Pancreas (tissue), 10 donors: Measurements from ENCODE around the gene INF2. TPM values are rescaled to one million over a fixed set of nuclear protein-coding genes. Genes with fewer than 3 reads are reported as not detected.

Experiments used
- ATAC-seq, 4 donors: fragments of 200-7000 bp; cut with Tn5 transposase; one replicate each; pipeline versions ENCODE4 v1.8.0 to v1.9.1; 2020; ENCODE audit warnings: mild to moderate bottlenecking in 4 of 4, moderate library complexity in 4 of 4
- DNase-seq, 6 donors: peaks; one replicate each; pipeline ENCODE4 v3.0.0-alpha.2; 2020
- FAIRE-seq: peaks from 2 replicates; lab custom pipeline; 2012; peaks lifted over from hg19 to GRCh38; lab: Jason Lieb, UNC
- H3K27ac ChIP-seq, 4 donors: fragments of 200-600 bp; sonication (generic); 1 replicate in 3 of 4; 2 replicates in 1 of 4; pipeline versions ENCODE4 v1.5.0 to v1.8.0; 2020
- H3K27me3 ChIP-seq, 4 donors: fragments of 200-600 bp; one replicate each; pipeline ENCODE4 v1.8.0; 2021
- H3K36me3 ChIP-seq, 3 donors: fragments of 200-600 bp; sonication (generic) in 1 of 3; one replicate each; pipeline versions ENCODE4 v1.5.0 to v1.8.0; 2020 to 2021
- H3K4me1 ChIP-seq, 3 donors: fragments of 200-600 bp; one replicate each; pipeline ENCODE4 v1.8.0; 2021
- H3K4me3 ChIP-seq, 4 donors: fragments of 200-600 bp; sonication (generic) in 2 of 4; one replicate each; pipeline versions ENCODE4 v1.5.0 to v1.8.0; 2020 to 2021
- H3K9me3 ChIP-seq, 4 donors: fragments of 200-600 bp; one replicate each; pipeline ENCODE4 v1.8.0; 2021
- CTCF ChIP-seq, 4 donors: fragments of 200-600 bp; sonication (generic) in 3 of 4; IDR thresholded peaks; one replicate each; pipeline versions ENCODE4 v1.5.0 to v1.8.0; 2021; ENCODE audit warnings: antibody characterized with exemption in 4 of 4
- WGBS, 2 donors: extraction: QIAGEN DNeasy Blood & Tissue Kit; methylation state at CpG; one replicate each; pipeline ENCODE4 v1.1.7; 2013; 5-methylcytosine and 5-hydroxymethylcytosine counted together
- intact Hi-C, 3 donors: fragments of 100-400 bp; cut with DNase I; formaldehyde crosslinking; loops; one replicate each; pipeline versions ENCODE4 v1.11.1 to v1.14.2; 2022
- polyA plus RNA-seq, 2 donors: library from polyadenylated mRNA; stranded (reverse); fragments of 200-250 nt; gene quantifications; one replicate each; pipeline ENCODE4 v1.2.3, GENCODE V29; 2013
- total RNA-seq, 6 donors: library from RNA; stranded (reverse); fragmentation: NEBNext Ultra II Directional in 4 of 6; extraction: Animal tissue kit (Norgen Biotek cat#: 25700) in 4 of 6; gene quantifications; one replicate each; pipeline versions ENCODE4 v1.2.1 to v1.2.4, GENCODE V29; 2021 to 2023
- donor health status: healthy with polysubstance abuse.
- donor health status: DM: no; HTN: no; CAD: no; lungs with moderate emphysema.
- donor health status: DM: no; HTN: no; CAD: no.
- donor health status: control.
- donor health status: control.
- donor health status: Bipolar disorder and iron deficiency.
- donor health status: DM: yes; HTN: yes; CAD: no.
- donor health status: DM: no; HTN: no; CAD: no.
- donor health status: DM: no; HTN: no; CAD: no.
- donor health status: DM: yes; HTN: yes; CAD: no.

INF2 gene
- total and polyA plus RNA-seq, 8 donors: 20.4 to 80.8 (median 27.8) TPM

DNA sequence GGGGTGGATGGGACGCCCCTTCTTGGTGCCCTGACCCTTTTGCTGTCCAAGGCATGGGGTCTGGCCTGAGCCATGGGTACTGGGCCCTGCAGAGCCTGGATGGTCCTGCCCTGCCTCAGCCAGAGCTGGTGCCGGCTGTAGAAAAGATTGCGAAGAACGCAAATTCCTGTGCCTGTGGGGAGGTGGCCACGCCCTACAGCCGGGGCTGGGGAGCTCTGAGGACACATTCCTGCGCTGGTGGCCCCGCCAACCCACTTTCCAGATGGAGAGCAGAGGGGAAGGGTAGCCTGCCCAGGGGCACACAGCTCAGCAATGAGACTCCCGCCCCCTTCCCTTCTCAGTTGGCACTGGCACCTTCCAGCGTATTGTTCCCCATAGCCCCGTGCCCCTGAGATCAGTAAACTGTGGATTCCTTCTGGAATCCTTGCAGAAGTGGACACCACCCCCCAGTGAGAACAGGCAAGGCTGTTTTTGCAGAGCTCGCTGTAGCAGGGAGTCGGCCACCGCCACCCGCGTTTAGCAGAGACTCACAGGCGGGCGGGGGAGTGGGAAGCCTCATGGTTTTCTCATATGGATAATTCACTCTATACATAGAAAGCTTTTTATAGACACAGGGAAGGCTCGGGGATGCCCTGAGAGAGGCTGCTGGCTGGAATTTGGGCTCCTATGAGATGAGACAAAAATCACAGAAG lies 8.6 kb downstream of the INF2 start:
- H3K27me3 ChIP-seq: no peaks in the 10 kb centered on the region
- no peaks in the 10 kb centered on the region for H3K9me3 ChIP-seq
- H3K27ac ChIP-seq: no peak overlapping the region
- ATAC-seq: peak in 1 of 4 donors; percentile 14
- H3K36me3 ChIP-seq: peaks cover 0 to 3% (median 0%) of the 10 kb centered on the region in 3 donors
- 79 to 80% methylated on average over 19 of the region's 19 CpGs for WGBS, 2 donors
- no peak for DNase-seq
- TF ChIP-seq CTCF (IDR thresholded peaks at IDR 0.05): no peak
- H3K4me3 ChIP-seq: no peak overlapping the region
- no peak for FAIRE-seq
- no peaks in the 10 kb centered on the region for H3K4me1 ChIP-seq
- intact Hi-C loops: no loop called here

DNA sequence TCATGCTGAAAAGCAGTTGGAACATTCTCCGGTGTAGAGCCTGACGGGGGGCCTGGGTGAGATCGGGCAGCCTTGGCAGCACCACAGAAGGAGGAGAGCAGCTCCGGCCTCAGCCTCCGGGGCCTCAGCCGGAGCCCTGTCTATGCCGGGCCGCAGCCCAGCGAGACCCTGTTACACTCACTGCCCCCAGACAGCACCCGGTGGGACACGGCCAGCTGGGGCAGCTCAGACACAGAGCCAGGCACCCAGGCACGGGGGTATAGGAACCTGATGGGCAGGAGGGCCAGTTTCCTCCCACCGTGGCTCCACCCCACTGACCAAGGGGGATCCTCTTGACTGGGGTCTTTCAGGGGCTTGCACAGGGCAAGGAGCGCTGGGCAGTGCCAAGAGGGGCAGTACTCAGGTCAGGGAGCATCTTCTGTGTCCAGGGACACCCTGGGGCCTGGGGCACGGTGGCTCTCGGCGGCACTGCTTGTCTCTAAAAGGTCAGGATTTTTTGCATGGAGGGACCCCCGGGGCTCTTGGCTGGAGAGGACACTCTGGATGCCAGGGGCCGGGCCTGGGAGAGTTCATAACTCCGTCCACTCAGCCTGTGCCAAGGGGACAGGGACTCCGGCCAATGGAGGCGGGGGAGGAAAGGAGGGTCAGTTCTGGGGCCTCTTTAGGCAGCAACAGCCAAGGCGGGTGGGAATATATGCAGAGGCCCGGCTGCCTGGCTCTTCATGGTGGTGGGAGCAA lies 9.4 kb downstream of the INF2 start:
- no peak overlapping the region for H3K4me3 ChIP-seq
- H3K27ac ChIP-seq: no peak overlapping the region
- H3K9me3 ChIP-seq: no peaks in the 10 kb centered on the region
- DNase-seq: no peak
- intact Hi-C loops: no loop called here
- no peaks in the 10 kb centered on the region for H3K4me1 ChIP-seq
- H3K27me3 ChIP-seq: no peaks in the 10 kb centered on the region
- peaks cover 0 to 7% (median 0%) of the 10 kb centered on the region in 3 donors for H3K36me3 ChIP-seq
- no peak for FAIRE-seq
- TF ChIP-seq CTCF (IDR thresholded peaks at IDR 0.05): no peak
- ATAC-seq: no peak
- 85 to 94% methylated on average over 22 to 24 of the region's 24 CpGs for WGBS, 2 donors

DNA sequence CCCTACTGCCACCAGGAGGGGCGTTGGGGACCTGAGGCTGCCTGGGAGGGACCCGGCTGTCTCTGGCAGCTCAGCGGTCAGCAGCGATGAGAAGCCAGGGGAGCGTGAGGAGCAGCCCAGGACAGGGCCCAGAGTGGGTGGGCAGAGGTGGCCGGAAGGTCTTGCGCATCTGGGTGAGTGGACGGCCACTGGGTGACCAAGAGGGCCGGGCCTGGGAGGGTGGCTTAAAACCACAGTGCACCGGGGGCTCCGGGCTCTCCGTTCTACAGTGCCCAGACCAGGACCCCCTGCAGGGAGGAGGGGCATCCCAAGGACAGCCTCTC lies 10.0 kb downstream of the INF2 start:
- no peak for DNase-seq
- H3K4me1 ChIP-seq: no peaks in the 10 kb centered on the region
- H3K4me3 ChIP-seq: no peak overlapping the region
- H3K27me3 ChIP-seq: no peaks in the 10 kb centered on the region
- 90 to 97% methylated on average over 12 of the region's 12 CpGs for WGBS, 2 donors
- intact Hi-C loops: no loop called here
- no peak for FAIRE-seq
- no peaks in the 10 kb centered on the region for H3K9me3 ChIP-seq
- ATAC-seq: no peak
- no peak for TF ChIP-seq CTCF (IDR thresholded peaks at IDR 0.05)
- H3K27ac ChIP-seq: no peak overlapping the region
- H3K36me3 ChIP-seq: peaks cover 0 to 7% (median 2%) of the 10 kb centered on the region in 3 donors

- Histone ChIP-seq H3K36me3 (peaks cover 0 to 7% (median 2%) of the 10 kb centered on the region in 3 donors), H3K9me3 (no peaks in the 10 kb centered on the region), H3K4me1 (no peaks in the 10 kb centered on the region), H3K27ac (no peak overlapping the region), H3K4me3 (no peak overlapping the region), H3K27me3 (no peaks in the 10 kb centered on the region)
- intact Hi-C loops: loop anchor here in 1 of 3 donors (10.0 kb wide), 1 partner anchor 45 kb away; no protein-coding TSS in a partner anchor
- no peak for ATAC-seq
- no peak for DNase-seq
- TF ChIP-seq CTCF (IDR thresholded peaks at IDR 0.05): no peak
- no peak for FAIRE-seq
- 83 to 84% methylated on average over 14 of the region's 14 CpGs for WGBS, 2 donors
Measured at GRCh38 chr14:104700225-104700651, 10.8 kb downstream of the INF2 start.
